GM18498 (cell line): ENCODE measurements around the gene RNF187.

Source experiments
- ATAC-seq: cut with Tn5 transposase; IDR thresholded peaks from one replicate; pipeline ENCODE4 v1.9.1; 2021; ENCODE audit warnings: mild to moderate bottlenecking, moderate library complexity; ENCODE audit not compliant: unreplicated experiment

Gene RNF187

GRCh38 chr1:228487336-228488124, at the start of gene RNF187:
RNF187 (plus strand) TSS chr1:228487382.
- peak; percentile 70 for ATAC-seq

DNA sequence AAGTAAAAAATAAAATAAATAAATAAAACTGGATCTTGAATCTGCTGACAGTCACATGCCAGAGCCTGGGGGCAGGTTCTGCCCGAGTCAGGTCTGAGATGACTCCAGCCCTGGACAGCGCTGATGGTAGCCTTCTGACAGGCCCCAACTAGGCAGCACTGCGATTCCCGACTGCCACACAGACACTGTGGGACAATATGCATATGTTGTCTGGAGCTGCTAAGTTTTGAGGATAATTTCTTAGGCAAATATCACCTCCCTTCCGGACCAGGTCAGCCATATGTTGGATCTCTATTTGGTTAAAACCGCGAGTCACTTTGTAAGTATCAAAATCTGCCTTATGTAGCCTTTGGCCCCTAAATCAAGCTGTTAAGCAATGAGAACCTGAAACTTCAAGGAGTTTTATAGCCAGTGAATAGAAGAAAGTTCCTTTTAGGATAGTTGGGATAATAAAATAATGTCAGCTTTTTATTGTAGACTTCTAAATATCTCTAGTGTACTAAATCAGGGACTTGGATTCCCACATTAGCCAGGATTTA, 49.7 kb upstream of the RNF187 start:
- no peak for ATAC-seq

DNA sequence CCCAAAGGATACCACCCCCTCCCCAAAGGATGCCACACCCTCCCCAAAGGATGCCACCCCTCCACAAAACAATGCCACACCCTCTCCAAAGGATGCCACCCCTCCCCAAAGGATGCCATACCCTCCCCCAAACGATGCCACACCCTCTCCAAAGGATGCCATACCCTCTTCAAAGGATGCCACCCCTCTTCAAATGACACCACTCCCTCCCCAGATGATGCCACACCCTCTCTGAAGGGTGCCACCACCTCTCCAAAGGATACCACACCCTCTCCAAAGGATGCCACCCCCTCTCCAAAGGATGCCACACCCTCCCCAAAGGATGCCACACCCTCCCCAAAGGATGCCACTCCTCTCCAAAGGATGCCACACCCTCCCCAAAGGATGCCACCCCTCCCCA, 48.9 kb upstream of the RNF187 start:
- no peak for ATAC-seq

DNA sequence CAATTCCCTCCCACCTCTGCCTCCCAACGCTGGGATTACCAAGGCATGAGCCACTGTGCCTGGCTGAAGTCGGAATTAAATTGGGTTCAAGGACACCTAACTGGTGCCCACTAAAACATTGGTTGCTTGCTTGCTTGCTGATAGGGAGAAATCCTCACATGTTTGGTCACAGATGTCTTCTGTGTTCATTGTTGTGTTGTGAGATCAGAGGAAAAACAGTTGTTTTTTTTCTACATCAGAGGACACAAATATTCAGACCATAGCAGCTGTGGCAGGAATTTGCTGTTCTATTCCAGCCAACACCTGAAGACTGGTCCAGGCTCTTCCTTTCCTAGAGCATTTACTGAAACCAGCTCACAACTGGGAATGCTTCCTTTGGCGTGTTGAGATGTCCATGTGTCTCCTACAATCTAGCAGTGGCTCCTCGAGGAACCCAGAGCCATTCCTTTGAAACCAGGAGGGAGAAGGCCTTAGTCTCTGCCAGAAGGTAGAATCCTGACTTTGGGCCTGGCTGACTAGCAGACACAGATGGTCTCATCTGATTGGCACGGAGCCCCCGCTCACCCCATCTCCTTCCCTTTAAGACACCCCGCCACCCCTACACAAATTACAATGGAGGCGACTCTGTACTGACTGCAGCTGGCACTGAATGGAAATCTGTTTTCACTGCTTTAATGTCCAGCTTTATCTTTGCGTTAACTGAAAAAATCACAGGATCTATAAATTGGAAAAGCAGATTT, 46.3 kb upstream of the RNF187 start:
- ATAC-seq = no peak

- ATAC-seq = no peak
Observed at GRCh38 chr1:228443395-228443794, 43.8 kb upstream of the RNF187 start.

DNA sequence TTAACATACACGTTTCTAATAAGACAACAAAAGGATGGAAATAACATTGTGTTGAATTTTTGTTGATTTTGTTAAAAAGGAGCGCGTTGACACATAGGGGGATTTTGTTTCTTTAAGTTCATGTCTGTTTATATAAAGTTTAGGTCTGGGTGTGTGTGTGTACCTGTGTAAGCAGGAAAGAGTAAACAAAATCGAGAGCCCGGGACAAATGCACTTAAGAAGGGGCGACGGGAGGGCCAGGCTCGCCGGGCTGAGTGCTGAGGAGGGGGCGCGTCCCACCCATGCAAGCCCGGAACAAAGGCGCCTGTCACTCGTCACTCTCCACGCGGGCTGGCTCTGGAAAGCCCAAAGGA, 41.7 kb upstream of the RNF187 start:
- ATAC-seq = no peak

DNA sequence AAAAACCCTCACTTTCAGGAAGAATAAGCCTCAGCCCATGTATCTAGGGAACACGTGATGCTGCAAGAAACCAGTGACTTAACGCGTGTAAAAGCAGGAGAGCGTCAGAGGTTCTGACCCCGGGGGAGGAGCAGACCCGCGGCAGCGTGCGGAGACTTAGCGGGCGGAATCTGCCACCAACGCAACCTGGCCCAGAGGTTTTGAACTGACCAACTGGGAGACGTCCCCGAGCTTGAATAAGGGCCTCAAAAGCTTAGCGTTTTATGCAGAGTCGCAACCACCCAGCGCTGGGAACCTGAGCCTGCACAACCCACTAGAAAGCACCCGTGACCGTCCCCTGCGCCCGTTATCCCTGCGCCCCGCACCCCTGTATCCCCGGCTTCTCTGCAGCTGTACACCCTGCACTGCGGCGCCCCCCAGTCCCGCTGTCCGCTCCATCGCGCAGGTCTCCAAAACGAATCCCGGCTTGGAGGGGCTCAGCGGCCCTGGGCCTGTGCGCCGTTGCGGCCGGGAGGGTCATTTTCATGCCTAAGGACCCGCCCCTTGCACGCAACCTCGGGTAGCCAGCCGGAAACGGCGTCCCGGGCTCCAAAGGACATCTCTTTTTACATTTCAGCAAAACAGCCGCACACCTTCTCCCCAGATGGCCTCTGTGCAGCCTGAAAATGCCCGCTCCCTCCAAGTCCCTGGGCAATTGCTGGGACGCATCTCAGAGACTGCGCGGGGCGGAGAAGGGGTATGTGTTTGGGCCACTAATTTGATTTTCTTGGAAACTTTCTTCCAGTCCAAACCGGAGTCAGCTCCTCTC, 41.1 kb upstream of the RNF187 start:
- peak; percentile 73 for ATAC-seq

GRCh38 chr1:228446852-228447251, 40.3 kb upstream of the RNF187 start:
- ATAC-seq = no peak

- no peak for ATAC-seq
Observed at GRCh38 chr1:228448372-228448771, 38.8 kb upstream of the RNF187 start.

- no peak for ATAC-seq
Observed at GRCh38 chr1:228450200-228450599, 37.0 kb upstream of the RNF187 start.

- no peak for ATAC-seq
Observed at GRCh38 chr1:228452194-228453021, 34.8 kb upstream of the RNF187 start.

GRCh38 chr1:228453022-228453560, 34.1 kb upstream of the RNF187 start:
- no peak for ATAC-seq

DNA sequence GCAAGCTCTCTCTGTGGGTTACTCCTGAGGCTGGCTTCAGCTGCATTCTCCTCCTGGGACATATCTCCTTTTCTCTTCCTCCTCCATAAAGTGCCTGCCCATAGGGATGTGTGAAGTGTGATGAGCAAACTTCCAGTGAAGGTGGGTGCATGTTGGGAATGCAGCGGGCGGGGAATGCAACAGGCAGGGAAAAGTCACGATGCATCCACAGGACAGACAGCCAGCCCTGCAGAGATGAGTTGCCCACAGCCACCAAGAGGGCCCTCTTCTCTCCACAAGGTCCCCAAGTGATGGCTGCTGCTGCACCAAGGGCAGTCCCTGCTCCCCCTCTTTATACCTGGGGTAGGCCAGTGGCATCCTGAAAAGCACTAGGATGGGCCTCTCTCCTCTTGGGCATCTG, 33.6 kb upstream of the RNF187 start:
- no peak for ATAC-seq

DNA sequence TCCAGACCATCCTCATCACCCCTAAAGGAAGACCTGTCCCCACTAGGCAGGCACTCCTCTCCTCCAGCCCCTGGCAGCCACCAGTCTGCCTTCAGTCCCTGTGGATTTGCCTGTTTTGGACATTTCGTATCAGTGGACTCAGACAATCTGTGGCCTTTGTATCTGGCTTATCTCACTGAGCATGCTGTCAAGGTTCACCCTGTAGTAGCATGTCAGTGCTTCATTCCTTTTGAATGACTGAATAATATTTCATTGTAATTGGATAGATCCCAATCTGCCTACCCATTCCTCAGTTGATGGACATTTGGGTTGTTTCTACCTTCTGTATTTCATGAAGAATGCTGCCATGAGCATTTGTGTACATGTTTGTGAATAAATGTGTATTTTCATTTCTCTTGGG, 32.9 kb upstream of the RNF187 start:
- no peak for ATAC-seq

- ATAC-seq = no peak
Observed at GRCh38 chr1:228455715-228456114, 31.5 kb upstream of the RNF187 start.

- ATAC-seq = no peak
Observed at GRCh38 chr1:228456252-228457016, 30.7 kb upstream of the RNF187 start.

DNA sequence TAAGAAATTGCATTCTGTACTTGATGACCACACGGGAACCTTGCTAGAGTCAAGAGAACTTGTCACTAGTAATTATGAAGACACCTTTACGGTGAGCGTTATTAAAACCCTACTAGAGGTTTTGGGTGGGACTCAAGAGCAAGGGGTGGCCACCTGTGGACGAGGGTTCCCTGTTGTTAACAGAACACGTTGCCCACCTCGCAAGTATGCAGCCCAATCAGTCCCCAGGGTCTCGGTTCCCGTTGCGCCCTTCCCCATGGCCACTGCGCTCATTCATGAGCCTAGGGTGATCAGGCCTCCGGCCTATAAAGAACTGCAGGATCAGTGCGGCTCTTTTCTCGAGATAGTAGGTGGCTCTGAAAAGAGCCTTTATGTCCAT, 30.2 kb upstream of the RNF187 start:
- peak; percentile 0 for ATAC-seq

DNA sequence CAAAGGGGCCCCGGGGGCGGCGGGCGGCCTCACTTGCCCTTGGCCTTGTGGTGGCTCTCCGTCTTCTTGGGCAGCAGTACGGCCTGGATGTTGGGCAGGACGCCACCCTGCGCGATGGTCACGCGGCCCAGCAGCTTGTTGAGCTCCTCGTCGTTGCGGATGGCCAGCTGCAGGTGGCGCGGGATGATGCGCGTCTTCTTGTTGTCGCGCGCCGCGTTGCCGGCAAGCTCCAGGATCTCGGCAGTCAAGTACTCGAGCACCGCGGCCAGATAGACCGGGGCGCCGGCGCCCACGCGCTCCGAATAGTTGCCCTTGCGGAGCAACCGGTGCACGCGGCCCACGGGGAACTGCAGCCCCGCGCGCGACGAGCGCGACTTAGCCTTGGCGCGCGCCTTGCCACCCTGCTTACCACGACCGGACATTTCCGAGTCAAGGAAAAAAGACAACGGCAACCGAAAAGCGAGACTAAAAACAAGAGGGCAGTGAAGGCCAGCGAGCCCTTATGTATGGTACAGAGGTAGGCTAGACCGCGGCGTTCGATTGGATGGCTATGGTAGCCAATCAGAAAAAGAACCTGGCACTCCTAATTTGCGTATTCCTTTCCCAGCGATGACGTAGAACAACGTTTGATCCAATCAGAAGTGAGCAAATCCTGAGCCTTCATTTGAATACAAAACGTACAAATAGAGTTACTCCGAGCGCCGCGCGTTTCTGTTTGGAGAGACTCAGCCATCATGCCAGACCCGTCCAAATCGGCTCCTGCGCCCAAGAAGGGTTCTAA, 29.6 kb upstream of the RNF187 start:
- peak; percentile 86 for ATAC-seq
